ENCODE data around the gene FUCA2.

GRCh38 chr6:143553337-143553736 is 41.8 kb upstream of the FUCA2 start:
- TF ChIP-seq ZNF274 (IDR thresholded peaks at IDR 0.05; ENCODE audit: low read depth, low read length) (no peak), SUZ12 (IDR thresholded peaks at IDR 0.05; ENCODE audit: extremely low read depth, insufficient read depth, insufficient read length) (no peak)

Measured in NT2/D1 (cell line).